Sigmoid colon (tissue), 4 donors: ENCODE results near the gene CCDC136.

Experiments used
- EP300 ChIP-seq, 4 donors: sonication (generic); formaldehyde crosslinking; IDR thresholded peaks; one replicate each; pipeline ENCODE4 v1.6.1; 2017; ENCODE audit warnings: antibody characterized with exemption in 4 of 4
- POLR2A ChIP-seq, 2 donors: fragments of 450-650 bp; IDR thresholded peaks; one replicate each; pipeline ENCODE4 v1.6.1; 2016; ENCODE audit warnings: antibody characterized with exemption in 2 of 2, mild to moderate bottlenecking in 2 of 2, moderate library complexity in 2 of 2
- POLR2AphosphoS5 ChIP-seq, 4 donors: sonication (generic); formaldehyde crosslinking; IDR thresholded peaks; one replicate each; pipeline ENCODE4 v1.6.1; 2017; ENCODE audit warnings: antibody characterized with exemption in 4 of 4
- TF ChIP-seq, protein P1 (sequence below), 4 experiments: fragments of 450-650 bp in 3 of 4; fragments of 200-600 bp in 1 of 4; IDR thresholded peaks; one replicate each; pipeline ENCODE4 v1.5.1; 2016 to 2019; ENCODE audit warnings: antibody characterized with exemption in 4 of 4, mild to moderate bottlenecking in 3 of 4, moderate library complexity in 2 of 4

DNA sequence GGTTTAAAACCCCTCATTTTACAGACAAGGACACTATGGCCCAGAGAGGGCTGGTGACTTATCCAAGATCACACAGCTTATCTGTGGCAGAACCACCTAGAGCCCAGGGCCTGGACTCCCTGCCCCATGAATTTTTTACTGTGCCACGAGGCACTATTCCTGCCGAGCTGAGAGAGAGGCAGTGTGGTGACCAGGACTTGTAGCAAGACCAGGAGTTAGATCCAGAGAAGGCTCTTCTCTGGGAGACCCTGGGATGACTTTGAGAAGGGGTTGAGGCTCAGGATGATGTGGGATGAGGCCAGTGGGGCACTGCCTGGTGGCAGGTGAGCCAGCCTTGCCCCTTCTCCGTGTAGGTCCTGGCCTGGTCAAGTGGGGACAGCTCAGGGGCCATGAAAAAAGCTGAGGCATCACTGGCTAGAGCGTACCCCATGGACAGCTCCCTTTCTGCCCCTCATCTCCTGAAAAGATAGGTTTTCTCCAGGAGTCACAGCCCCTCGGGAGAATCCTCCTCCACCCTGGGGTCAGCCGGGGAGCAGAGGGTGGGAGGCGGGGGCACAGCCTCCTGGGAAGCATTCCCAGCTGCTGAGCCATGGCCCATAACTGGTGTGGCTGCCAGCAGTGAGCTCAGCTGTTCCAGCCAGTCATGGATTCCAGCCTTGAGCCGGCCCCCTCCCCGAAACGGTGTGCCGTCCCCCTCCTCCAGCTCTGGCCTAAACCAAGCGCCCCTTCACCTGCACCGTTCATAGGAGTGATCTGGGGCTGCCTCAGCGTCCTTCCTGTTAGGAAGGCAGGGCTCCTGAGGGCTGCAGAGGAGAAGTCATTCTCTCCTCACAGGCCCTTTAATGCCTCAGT, 44.2 kb downstream of the CCDC136 start:
- TF ChIP-seq POLR2A (IDR thresholded peaks at IDR 0.05) = no peak
- TF ChIP-seq, protein P1, sequence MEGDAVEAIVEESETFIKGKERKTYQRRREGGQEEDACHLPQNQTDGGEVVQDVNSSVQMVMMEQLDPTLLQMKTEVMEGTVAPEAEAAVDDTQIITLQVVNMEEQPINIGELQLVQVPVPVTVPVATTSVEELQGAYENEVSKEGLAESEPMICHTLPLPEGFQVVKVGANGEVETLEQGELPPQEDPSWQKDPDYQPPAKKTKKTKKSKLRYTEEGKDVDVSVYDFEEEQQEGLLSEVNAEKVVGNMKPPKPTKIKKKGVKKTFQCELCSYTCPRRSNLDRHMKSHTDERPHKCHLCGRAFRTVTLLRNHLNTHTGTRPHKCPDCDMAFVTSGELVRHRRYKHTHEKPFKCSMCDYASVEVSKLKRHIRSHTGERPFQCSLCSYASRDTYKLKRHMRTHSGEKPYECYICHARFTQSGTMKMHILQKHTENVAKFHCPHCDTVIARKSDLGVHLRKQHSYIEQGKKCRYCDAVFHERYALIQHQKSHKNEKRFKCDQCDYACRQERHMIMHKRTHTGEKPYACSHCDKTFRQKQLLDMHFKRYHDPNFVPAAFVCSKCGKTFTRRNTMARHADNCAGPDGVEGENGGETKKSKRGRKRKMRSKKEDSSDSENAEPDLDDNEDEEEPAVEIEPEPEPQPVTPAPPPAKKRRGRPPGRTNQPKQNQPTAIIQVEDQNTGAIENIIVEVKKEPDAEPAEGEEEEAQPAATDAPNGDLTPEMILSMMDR (IDR thresholded peaks at IDR 0.05) = no peak
- peak in 1 of 4 donors; percentile 58 for TF ChIP-seq EP300 (IDR thresholded peaks at IDR 0.05)
- peak in 3 of 4 donors; percentile 32 to 59 (median 43) for TF ChIP-seq POLR2AphosphoS5 (IDR thresholded peaks at IDR 0.05)
